Activated T-helper 1 cell treated with anti-CD3 and anti-CD28 coated beads, Interleukin-2, amount 50 U/mL, for 16 hours (primary cell): ENCODE measurements around the gene NPIPB2.
A peak's percentile ranks its signal among the peaks of the same experiment; 100 is the strongest.
"Not testable (repeated sequence)": the region's sequence is repeated elsewhere in the genome, so short reads cannot be mapped to it uniquely, and the experiment has no call there.

Experiments
- DNase-seq, 2 donors: peaks; one replicate each; pipeline ENCODE4 v3.0.0-alpha.2; 2020; ENCODE audit warnings: low read depth in 1 of 2, low spot score in 1 of 2

Gene NPIPB2

DNA sequence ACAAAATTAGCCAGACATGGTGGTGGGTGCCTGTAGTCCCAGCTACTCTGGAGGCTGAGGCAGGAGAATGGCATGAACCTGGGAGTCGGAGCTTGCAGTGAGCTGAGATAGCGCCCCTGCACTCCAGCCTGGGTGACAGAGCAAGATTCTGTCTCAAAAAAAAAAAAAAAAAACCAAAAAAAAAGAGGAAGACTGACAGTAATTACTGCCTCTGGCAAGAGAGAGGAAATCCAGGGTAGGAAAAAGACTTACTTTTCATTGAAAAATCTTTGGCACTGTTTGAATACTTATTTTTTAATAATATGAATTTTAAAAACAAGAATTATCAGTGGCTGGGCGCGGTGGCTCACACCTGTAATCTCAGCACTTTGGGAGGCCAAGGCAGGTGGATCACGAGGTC, 20.6 kb upstream of the NPIPB2 start:
- not testable (repeated sequence) for DNase-seq

DNA sequence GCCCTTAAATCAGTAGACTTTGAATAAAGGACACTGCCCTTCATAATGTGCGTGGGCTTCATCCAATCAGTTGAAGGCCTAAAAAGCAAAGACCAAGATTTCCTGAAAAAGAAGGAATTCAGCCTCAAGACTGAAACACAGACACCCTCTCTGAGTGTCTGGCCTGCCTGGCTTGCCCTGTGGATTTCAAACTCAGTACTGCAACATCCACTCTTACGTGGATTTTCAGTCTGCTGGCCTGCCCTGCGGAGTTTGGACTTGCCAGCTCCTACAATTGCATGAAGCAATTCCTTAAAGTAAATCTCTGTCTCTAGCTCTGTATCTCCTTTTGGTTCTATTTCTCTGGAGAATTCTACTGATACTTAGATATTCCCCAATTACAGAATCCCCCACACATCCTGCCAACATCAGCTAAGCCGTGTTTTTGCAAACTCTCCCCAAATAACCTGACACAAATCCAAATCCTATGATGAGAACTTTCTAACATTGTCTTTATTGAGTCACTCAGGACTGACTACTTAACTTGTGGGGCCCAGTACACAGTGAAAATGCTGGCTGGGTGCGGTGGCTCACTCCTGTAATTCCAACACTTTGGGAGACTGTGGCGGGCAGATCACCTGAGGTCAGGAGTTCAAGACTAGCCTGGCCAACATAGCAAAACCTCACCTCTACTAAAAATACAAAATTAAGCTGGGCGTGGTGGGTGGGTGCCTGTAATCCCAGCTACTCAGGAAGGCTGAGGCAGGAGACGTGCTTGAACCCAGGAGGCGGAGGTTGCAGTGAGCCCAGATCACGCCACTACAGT, 15.9 kb upstream of the NPIPB2 start:
- no peak for DNase-seq

DNA sequence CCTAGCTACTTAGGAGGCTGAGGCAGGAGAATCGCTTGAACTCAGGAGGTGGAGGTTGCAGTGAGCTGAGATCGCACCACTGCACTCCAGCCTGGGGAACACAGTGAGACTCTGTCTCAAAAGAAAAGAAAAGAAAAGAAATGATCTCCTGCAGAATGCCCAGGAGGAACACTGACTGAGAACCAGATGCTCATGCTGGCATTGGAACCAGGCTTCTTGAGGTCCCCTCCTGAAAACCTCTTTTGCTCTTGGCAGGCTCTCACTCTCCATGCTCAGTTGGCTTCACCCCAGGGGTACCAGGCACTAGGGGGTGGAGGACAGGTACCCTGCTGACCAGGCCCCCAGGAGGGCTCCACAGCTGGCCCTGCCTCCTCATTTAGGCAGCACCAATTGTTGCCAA, 14.7 kb upstream of the NPIPB2 start:
- DNase-seq: no peak

DNA sequence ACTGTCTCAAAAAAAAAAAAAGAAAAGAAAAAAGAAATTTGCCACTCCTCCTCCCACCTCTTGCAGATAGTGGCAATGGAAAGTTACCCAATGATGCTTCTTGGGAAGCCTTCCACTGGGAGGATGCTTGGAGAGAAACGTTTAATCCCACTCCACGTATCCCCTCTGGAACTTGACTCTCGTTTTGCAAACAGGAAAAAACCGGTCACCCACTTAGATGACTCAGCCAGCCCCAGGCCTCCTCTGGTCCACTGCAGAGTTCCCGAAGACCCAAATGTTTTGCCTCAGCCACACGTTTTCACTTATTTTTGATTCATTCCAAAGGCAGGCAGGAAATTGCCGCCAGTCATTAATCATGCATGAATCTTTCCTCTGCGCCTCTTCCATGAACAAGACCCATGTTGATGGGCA, 13.9 kb upstream of the NPIPB2 start:
- DNase-seq: no peak

DNA sequence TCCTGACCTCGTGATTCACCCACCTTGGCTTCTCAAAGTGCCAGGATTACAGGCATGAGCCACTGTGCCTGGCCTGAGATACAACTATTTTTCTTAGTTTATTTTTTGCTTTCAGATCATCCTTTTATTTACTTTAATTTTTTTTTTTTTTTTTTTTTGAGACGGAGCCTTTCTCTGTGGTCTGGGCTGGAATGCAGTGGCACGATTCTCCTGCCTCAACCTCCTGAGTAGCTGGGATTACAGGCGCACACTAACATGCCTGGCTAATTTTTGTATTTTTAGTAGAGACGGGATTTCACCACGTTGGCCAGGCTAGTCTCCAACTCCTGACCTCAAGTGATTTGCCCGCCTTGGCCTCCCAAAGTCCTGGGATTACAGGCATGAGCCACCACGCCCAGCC, 11.7 kb upstream of the NPIPB2 start:
- DNase-seq: not testable (repeated sequence)

DNA sequence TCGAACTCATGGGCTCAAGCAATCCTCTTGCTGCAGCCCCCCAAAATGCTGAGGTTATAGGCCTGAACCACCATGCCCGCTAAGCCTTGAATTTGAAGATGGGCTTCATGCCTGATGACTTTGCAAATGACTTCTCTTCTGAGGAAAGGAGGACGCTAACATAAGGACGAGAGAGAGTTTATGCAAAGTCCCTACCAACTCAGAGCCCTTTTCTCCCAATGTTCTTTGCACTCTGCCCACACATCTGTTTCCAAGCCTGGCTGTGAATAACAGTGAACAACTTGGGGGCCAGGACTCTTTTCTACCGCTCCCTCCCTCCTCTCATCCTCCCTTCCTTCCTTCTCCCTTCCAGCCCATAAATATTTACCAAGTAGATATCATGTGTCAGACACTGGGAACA, 8.5 kb upstream of the NPIPB2 start:
- no peak for DNase-seq

DNA sequence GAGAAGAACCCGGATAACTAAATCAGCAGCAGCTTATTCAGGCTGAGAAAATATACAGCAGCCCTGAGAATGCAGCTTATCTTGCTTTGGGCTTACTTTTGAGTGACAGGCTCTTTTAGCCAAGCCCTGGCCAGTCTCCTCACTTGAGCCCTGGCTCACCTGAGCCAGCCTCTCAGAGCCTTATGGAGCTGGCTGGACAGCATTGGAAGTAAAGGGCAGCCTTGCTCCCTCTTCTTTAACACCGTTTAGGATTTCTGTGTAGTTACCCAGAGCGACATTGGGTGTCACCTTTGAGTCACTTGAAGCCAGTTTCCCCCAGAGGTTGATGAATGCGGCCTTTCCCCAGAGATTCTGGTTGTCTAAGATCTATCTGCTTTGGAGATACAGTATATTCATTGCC, 7.7 kb upstream of the NPIPB2 start:
- no peak for DNase-seq

DNA sequence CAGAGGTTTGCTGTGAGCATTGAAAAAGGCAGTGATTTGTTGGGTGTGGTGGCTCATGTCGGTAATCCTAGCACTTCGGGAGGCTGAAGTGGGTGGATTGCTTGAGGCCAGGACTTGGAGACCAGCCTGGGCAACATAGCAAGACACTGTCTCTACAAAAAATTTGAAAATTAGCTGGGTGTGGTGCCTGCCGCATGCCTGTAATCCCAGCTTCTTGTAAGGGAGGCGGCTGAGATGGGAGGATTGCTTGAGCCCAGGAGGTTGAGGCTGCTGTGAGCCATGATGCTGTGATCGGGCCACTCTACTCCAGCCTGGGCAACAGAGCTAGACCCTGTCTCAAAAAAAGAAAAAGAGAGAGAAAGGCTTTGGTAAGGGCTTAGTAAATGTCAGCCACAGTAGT, 7.0 kb upstream of the NPIPB2 start:
- DNase-seq: no peak

DNA sequence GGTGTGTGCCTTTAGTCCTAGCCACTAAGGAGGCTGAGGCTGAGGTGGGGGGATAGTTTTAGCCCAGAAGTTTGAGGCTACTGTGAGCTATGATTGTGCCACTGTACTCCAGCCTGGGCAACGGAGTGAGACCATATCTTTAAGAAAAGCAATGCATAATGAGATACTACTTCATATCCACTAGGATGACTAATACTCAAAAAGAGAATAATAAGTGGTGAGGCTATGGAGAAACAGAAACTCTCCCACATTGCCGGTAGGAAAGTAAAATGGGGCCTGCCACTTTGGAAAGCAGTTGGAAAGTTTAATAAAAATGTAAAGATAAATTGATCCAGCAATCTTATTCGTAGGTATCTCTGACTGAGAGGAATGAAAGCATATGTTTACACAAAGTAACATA, 4.6 kb upstream of the NPIPB2 start:
- DNase-seq: no peak

DNA sequence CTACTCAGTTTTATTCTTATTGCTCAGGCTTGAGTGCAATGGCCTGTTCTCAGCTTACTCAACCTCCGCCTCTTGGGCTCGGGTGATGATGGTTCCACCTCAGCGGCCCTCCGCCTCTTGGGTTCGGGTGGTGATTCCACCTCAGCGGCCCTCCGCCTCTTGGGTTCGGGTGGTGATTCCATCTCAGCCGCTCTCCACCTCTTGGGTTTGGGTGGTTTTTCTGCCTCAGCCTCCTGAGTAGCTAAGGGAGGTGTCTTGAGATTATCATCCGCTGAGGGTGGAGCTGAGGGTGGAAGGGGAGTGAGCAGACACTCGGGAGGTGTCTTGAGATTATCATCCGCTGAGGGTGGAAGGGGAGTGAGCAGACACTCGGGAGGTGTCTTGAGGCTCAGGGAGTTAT, 14.5 kb downstream of the NPIPB2 start:
- not testable (repeated sequence) for DNase-seq

DNA sequence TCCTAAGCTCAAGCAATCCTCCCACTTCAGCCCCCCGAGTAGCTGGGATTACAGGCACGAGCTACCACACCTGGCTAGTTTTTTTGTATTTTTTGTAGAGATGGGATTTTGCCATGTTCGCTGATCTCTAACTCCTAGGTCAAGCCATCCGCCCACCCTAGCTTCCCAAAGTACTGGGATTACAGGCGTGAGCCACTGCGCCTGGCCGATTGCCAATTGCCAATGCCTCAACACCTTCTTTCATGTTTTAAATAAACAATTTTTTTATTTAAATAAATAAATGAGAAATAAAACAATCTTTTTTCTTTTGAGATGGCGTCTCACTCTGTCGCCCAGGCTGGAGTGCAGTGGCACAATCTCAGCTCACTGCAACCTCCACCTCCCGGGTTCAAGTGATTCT, 17.8 kb downstream of the NPIPB2 start:
- DNase-seq: not testable (repeated sequence)

DNA sequence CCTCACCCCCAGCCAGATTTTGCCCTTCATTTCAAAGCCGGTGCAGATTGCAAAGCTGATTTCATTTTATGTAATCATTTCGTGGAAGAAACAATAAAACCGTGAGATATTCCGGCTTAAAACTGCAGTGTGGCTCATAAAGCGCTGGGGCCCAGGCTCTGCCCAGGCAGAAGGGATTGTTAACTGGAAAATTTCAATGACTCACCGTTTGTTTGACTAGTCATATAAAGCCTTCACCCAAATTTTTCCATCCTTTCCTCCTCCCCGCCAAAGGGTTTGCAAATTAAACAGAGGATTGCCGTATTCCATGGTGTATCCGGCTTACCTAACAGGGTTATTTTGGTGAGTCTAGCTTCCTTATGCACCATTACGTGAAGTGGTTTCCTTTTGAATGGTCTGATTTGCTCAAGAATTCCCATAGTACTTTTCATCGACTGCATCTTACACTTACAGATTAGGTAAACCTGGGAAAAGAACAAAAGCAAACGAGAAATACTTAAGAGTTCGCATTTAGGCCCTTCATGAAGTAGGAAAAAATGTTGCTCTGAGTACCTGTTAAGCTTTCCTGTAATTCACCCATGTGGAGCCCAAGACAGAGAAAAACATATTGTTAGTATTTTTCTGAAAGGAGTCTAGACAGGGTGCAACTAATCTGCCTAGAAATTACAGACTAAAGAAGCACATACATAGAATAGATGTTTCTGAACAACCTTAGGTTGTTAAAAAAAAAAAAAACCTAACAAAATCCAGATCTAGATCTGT, 25.1 kb downstream of the NPIPB2 start:
- DNase-seq: no peak

DNA sequence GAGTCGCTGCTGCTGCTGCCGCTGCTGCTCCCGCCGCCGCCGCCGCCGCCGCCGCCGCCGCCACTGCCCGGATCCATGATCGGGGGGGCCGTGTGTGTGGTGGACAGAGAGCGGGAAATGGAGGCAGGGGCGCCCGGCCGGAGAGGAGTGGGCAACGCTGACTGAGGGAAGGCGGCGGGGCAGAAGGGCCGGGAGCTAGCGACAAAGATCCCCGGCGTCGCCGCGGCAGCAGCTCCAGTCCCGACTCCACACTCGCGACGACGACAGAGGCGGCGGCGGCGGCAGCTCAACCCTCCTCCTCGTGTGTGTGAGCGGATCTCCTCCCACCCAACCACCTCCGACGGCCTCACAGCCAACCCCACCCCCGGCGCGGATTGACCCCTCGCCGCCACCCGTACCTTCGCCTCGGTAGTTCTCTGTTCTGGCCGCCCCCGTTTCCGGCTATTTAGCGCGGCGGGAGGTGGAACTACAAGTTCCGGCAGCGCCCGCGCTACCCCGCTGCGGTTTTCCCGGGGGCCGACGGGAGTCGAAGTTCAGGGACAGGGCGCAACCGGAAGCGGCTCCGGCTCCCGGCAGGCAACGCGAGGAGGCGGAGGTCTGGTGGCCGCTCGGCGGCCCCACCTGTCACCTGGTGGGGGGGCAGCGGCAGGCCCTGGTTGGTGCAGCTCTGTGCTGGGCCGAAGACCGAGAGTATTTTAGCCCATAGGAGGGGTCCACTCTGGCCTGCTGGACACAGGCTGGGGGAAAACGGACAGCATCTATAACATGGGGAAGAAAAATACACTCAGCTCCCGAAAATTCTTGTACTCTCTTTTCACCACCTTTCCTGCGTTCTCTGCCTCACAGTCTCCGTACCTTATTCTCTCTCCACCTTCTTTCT, 26.0 kb downstream of the NPIPB2 start, which contains the start of gene GSPT1:
GSPT1 (minus strand) TSS at position 313 of the 880 bp plus-strand sequence; CDS start at position 77, 236 bp downstream.
- DNase-seq: peak; percentile 99

DNA sequence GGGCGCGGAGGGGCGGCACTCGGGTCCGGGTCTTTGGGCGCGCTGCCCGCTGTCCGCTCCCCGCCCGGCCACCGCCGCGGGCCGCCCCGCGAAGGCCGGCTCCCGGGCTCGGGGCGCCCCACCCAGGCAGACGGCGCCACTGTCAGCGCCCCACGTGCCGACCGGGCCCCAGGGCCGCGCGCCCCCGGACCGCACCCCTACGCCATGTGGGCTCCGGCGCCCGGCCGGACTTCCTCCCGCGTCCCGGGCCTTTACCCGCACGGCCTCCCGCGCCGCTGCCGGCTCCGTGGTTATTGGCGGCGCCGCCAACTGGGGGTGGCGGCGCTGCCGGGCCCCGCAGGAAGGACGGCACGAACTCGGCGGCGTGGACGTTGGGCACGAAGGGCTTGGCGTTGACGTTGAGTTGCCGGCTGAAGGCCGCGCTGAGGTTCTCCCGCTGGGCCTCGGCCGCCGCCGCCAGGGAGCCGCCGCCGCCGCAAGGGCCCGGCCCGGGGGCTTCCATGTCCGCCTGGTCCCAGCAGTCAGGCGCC, 26.7 kb downstream of the NPIPB2 start:
- DNase-seq: no peak

DNA sequence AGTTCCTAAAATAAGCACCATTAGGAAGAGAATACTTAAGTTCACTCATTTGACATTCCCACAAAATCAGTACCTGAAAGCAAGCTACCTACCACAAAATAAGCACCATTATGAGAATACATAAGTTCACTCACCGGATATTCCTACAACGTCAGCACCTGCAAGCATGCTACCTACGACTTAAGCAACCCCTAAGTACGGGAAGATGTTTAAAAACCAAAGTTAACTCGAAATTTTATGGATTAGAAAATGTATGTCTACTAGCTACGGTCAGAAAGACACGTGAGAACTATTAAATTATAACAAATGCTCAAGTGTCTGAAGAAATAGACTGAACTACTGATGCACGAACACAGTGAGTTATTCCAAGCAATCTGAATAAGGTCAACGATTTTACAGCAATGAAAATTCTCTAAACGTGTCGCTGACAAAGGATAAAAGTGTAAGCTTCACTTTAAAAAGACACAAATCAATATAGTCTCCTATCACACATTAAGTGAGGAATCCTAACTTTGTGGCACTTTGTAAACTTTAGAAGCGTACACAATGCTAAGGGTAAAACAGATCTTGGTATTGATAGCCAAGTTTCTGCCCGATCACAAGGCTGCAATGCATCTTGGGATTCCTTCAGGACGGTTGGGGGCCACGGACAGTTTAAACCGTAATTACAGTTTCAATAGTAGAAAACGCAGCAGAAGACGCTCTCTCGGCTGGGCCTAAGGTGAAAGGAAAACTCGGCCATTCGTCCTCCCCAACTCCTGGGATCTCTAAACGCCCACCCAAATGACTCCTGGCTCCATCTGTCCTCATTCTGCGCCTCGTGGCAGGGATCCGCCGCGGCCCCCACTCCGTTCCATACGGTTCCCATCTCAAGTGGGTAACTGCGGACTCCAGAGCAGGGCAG, 27.4 kb downstream of the NPIPB2 start:
- DNase-seq: peak in 1 of 2 donors; percentile 1

DNA sequence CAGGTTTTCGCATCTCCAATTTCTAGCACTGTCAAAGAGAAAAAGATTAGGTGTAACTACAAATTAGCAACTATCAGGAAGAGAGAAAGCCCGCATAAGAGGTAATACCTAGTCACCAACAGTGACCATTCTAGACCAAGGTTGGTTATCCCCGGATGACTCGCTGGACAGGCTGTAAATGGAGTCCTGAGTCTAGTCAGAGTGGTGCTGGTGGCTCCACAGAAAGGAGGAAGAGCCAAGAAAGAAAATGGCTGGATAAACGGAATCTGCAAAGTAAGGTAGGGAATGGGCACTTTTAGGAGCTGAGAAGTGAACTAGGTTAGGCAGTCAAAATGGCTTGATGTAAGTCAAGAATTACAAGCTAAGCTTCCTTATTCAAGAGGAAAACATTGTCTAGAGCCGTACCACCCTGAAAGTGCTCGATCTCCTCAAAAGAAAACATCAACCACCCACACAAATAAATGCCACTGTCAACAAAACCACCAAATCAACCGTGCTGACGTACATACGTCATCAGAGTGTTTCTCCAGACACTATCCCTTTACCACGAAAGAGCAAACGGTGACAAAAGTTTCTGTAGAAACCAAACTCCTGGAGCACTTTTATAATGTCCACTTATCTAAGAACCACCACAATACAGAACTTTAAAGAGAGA, 28.3 kb downstream of the NPIPB2 start:
- DNase-seq: peak in 1 of 2 donors; percentile 2

DNA sequence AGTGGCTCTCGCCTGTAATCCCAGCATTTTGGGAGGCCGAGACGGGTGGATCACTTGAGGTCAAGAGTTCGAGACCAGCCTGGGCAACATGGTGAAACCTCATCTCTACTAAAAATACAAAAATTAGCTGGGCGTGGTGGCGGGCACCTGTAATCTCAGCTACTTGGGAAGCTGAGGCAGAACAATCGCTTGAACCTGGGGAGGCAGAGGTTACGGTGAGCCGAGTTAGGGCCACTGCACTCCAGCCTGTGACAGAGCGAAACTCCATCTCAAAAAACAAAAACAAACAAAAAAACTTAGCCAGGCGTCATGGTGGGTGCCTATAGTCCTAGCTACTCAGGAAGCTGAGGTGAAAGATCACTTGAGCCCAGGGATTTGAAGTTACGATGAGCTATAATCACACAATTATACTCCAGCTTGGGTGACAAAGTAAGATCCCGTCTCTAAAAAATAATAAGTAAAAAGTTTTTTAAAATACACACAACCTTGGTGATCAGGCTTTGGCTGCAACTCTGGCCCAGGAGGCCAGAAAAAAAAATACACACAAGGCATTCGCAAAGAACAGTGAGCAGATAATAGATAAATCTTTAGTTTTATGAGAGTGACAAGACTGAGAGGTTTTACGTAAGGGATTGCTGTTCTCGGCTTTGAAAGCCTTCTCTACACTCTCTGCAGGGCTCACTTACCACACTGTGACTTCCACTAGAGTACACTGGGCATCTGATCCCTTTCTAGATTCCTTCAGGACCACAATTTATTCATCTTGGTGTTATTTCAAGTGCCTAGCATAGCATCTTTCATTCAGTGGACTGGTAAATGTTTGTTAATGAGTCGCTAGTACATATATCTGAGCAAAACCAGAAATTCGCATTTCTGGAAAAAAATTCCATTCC, 31.9 kb downstream of the NPIPB2 start:
- DNase-seq: no peak

DNA sequence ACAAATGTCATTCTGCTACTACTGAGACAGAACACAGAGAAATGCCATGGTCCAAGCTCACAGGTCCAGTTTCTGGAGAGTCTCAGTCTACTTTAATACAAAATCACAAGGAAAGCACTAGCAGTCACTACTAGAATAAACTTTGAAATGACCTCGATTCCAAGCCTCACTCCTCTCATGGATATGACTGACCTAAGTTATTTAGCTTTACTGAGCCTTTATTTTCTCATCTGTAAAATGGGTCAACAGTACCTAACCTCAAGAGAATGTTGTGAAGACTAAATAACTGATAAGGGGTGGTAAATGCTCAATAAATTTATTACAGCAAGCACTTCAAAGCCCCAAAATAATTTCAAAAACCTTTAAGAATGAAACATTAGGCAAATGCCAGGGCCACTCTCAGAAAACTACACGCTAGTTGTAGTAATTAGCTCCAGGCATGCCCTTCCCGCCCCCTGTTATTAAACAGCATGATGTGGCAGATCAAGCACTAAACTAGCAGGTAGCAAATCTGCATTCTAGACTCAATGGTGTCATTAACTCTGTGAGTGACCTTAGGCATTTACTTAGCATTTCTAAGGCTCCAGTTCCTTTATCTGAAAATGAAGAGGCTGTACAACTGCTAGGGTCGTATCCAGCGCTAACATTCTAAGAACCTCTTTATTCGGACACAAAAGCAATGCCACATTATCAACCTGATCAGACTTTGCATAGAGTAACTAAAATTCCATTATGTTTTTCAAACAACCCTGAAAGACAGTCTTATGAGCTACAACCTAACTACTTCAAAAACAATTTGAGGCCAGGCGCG, 34.5 kb downstream of the NPIPB2 start:
- DNase-seq: no peak
